Tongue (tissue), 2 donors: ENCODE data around the gene ECI1. TPM values are rescaled to one million over a fixed set of nuclear protein-coding genes. Genes with fewer than 3 reads are reported as not detected.

Experiments
- DNase-seq: peaks from one replicate; pipeline ENCODE4 v3.0.0-alpha.2; 2015
- total RNA-seq: library from RNA; depleted of rRNA; stranded (reverse); fragments of >200 nt; gene quantifications from one replicate; pipeline ENCODE4 v1.2.3, GENCODE V29; 2014

ECI1 gene
- total RNA-seq, 1 donor from 2014 or later: 83.7 TPM

DNA sequence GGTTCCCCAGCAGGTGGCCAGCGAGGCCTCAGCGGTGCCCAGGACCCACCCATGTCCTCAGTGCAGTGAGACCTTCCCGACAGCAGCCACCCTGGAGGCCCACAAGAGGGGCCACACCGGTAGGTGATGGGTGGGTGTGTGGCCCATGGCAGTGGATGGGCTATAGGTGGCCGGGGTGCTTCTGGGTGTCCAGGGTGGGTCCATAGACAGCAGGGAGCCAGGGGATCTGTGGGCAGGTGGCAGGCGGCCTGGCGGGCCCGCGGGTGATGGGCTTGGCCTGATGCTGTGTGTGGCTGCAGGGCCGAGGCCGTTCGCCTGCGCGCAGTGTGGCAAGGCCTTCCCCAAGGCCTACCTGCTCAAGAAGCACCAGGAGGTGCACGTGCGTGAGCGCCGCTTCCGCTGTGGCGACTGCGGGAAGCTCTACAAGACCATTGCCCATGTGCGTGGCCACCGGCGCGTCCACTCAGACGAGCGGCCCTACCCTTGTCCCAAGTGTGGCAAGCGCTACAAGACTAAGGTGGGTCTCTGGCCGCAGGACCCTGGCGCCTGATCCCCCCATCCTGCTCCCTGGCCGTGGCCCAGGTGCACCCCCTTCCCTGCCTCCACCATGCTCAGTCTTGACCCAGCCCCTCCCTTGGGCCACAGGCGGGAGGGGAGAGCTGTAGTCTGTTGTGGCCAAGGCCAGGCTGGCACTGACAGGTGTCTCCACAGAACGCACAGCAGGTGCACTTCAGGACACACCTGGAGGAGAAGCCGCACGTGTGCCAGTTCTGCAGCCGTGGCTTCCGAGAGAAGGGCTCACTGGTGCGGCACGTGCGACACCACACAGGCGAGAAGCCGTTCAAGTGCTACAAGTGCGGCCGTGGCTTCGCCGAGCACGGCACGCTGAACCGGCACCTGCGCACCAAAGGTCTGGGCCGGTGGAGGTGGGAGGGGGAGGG, 17.2 kb downstream of the ECI1 start:
- DNase-seq: no peak

DNA sequence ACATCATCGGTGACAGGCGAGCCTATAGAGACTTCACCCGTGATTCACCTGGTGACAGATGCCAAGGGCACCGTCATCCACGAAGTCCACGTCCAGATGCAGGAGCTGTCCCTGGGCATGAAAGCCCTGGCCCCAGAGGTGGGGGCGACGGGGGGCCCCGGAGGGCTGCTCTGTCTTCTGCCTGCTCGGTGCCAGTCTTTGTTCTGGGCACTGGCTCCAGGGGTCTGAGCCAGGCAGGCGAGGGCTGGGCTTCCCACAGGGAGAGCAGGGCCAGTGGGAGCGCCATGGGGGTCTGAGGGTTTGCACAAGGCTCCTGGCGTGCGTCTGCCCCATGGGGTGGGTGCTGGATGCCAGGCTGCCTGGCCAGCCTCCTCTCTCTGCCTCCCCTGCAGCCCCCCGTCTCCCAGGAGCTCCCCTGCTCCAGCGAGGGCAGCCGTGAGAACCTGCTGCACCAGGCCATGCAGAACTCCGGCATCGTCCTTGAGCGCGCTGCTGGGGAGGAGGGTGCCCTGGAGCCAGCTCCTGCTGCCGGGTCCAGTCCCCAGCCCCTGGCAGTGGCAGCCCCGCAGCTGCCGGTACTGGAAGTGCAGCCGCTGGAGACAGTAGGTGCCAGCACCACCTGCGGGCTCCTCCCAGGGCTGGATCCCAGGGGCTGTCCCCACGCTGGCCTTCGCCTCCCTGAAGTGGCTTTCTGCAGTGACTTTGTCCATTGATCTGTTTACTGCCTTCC, 18.2 kb downstream of the ECI1 start:
- no peak for DNase-seq

DNA sequence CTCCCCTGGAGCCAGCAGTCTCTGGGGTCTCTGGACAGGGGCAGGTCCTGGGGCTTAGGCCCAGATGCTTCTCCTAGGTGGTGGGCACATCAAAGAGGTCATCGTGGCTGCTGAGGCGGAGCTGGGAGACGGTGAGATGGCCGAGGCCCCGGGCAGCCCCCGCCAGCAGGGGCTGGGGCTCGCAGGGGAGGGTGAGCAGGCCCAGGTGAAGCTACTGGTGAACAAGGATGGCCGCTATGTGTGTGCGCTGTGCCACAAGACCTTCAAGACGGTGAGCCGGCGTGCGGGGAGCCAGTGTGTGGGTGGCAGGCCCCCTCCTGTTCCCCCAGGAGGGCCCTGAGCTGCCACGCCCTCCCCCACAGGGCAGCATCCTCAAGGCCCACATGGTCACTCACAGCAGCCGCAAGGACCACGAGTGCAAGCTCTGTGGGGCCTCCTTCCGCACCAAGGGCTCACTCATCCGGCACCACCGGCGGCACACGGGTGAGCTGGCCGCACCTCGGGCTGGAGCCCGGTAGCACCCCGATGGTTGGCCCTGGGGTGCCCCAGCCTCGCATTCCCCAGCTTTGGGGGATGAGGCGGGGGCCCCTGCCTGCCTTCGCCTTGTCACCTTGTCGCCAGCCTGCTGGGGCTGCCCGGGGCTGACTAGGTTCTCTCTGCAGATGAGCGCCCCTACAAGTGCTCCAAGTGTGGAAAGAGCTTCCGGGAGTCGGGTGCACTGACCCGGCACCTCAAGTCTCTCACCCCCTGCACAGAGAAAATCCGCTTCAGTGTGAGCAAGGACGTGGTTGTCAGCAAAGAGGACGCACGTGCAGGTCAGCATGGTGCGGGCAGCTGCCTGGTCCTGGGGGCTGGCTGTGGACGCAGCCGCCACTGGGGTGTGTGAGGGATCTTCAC, 19.0 kb downstream of the ECI1 start:
- no peak for DNase-seq

DNA sequence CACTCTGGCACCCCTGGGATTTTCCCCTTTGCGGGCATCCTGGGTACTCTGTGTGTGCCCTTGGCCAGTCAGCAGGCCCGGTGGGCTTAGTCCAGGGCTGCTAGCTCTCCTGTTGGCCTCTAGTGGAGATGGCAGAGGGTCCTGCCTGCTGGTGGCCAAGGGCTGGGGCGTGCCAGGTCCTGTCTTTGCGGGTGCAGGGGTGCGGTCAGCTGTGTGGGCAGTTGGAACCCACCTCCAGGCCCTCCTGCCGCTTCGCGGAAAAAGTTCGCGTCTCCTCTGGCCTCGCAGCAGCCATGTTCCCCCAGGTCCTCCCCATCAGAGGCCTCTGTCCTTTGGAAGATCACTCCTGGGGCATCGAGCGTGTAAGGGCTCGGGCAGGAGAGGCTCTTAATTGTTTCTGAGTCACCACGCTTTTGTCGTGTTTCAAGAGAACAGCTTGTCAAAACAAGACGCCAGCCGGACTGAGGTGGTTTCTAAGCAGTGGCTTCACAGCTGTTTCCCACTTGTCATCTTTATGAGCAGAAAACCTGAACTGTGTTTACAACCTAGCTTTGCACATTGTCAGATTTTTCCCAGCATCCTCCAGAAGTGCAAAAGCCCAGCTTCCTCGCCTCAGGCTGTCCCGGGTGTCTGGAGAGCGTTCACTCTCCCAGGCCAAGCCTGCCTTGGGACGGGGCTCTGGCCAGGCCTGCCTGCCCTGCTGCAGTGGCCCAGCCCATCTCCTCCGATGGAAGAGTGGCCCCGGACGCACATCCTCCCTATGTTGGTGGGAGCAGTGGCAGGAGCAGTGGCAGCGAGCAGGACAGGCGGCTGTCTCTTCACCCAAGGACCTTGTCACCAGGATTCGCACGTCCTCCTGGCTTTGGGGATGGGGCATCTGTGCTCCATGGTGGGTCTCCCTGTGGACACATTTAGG, 20.1 kb downstream of the ECI1 start:
- no peak for DNase-seq

DNA sequence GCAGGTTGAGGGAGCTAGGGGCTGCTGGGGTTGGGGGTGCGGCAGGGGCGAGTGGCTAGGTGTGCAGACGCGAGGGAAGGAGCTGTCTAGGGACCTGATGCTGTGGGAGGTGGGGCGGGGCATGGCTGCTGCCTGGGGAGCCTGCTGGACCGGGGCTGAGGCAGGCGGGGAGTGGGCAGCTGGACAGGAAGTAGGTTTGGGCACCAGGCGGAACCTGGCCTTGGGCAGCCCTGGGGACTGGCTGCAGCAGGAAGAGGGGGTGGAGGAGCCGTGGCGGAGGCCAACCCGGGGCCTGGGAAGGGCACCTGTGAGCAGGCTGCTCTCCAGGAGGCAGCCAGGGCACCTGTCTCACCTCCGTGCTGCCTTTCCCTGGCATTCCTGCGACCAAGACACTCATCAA, 21.0 kb downstream of the ECI1 start:
- no peak for DNase-seq

DNA sequence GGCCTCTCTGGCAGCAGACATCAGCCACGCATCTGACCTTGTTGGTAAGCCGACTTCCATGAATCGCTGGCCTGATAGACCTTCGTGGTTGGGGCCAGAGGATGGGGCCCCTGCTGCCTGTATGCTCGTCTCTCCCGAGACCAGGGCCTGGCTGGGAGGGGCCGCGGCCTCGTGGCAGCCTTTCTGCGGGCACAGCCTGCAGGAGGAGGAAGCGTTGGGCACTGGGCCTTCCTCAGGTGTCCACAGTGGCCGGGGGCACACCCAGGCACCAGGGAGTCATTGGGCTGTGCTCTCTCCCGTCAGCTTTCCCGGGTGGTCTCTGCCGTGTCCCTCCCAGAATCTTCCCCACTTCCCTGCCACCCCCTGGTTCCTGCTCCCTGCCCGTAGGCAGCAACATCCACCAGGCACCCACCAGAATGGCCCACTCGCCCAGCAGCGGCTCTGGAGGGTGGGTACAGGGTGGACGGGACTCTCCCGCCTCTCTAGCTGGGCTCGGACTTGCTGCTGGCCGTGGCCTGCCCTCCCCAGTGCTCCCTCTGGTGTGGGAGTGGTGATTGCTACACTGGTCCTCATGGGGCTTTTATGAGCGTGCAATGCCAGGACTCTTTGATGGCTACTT, 21.6 kb downstream of the ECI1 start:
- no peak for DNase-seq

DNA sequence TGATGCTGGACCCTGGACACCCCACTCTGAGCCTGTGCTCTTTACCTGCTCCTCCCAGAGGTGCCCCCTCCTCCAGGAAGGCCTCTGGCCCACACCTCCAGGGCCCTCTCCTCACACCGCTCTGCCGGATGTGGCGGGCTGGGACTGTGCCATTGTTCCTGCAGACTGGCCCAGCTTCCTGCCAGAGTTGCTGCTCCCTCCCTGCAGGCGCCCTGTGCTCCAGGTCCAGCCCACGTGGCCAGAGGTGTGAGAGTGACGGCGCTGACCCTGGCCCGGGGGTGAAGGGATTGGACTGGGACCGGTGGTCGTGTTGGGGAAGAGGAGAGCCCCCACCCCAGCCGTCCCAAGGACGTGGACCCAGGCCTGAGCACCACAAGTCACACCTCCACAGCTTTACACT, 22.3 kb downstream of the ECI1 start:
- DNase-seq: no peak

DNA sequence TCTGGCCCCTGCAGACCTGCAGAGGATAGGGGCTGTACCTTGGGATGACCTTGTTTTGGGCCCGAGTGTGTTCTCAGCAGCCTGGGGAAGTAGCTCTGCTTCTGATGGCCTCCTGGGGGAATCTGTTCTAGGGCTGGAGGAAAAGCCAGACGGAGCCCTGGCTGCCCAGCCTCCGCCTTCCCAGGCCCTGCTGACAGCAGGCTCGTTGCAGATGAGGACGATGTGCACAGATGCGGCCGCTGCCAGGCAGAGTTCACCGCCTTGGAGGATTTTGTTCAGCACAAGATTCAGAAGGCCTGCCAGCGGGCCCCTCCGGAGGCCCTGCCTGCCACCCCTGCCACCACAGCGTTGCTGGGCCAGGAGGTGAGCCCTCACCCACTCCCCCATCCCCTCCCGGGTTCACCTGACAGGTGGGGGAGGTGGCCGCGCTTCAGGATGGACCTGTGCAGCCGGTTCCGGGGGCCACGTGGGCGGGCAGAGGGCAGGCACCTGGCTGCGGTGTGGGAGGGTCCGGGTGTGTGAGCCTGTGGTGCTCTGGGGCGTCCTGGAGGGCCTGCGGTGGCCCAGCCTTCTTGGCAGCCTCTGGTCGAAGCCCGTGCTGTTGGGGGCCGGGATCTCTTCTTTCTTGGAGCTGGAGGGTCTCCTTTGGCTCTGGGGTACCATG, 23.1 kb downstream of the ECI1 start:
- DNase-seq: no peak

DNA sequence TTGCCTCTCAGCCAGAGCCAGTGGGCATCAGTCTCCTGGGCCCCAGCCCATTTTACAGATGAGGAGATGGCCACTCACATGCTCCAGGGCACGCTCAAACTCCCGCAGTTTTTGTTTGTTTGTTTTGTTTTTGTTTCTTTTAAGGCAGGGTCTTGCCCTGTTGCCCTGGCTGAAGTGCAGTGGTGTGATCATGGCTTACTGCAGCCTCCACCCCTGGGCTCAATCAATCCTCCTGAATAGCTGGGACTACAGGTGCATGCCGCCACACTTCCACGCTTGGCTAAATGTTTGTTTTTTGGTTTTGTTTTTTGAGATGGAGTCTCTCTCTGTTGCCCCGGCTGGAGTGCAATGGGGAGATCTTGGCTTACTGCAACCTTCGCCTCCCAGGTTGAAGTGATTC, 24.5 kb downstream of the ECI1 start:
- no peak for DNase-seq

DNA sequence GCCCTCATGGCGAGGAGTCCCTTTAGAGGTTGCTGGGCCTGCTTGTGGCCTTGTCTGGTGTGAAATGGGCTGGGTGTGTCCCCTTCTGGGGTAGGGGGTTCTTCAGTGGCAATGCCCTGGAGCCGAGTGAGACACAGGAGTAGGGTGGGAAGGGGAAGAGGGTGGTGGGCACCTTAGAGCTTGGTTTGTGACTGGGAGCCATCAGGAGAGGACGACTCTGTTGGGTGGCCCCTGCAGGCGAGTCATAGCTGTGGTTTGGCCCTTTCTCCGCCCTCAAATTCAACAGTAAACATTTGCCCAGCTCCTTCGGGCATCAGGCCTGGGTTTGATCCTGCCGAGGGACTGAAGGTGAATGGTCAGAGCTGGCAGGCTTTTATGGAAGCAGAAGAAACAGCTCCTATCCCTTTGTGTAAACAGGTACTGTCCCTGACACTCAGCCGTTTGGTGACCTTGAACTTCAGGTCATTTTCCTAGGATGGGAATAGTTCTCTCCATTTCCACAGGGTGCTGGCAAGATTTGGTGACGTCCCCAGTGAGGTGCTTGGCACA, 25.1 kb downstream of the ECI1 start:
- no peak for DNase-seq

DNA sequence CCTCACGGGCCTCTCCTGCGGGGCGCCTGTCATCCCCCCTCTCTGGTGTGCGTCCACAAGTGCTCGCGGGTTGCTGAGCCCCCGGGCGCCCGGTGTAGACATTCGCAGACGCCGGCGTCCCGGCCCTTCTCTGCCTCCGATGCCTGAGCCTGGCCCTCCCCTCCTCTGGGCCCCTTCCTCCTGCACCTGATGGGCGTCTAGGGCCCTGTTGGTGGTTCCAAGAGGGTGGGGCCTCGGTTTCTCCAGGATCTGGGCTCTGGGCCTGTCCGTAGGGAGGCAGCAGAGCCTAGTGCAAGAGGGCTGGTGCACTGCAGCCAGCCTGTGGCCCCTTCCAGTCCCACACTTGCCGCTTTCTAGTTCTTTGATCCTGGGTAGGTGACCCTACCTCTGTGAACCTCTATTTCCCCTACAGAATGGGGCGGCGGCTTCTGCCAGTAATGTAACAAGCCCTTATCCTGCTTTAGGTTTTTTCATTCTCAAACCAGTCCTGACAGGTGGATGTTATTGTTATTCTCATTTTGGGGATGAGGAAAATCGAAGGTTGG, 27.4 kb downstream of the ECI1 start:
- peak; percentile 54 for DNase-seq

DNA sequence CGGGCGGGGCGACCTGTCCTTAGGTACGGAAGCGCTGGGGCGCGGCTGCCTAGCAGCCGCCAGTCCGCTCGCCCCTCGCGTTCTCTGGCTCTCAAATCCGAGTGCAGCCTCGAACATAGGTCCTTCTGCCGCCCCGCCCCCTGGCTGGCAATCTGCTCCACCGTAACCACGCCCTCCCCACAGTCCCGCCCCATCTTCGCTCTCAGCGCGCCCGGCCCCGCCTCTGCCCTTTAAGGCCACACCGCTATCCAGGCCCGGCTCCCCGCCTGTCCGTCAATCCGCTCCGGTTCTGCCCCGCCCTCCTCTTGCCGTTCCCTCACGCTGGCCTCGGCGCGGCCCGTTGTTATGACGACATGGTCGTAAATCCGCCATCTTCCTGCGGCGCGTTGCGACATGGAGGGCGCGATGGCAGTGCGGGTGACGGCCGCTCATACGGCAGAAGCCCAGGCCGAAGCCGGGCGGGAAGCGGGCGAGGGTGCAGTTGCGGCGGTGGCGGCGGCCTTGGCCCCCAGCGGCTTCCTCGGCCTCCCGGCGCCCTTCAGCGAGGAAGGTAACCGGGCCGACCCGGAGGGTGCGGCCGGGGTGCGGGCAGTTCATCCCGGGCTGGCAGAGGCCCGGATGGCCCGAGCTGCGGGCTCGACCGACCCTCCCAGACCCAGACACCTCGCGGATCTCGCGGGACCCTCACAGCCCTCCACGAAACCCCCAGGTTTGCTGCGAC, 28.0 kb downstream of the ECI1 start, which contains the start of gene E4F1:
Gene E4F1, plus strand, starts transcription at position 371 of the 721 bp plus-strand sequence. Its CDS starts 23 bp downstream, at position 394.
- peak; percentile 100 for DNase-seq

DNA sequence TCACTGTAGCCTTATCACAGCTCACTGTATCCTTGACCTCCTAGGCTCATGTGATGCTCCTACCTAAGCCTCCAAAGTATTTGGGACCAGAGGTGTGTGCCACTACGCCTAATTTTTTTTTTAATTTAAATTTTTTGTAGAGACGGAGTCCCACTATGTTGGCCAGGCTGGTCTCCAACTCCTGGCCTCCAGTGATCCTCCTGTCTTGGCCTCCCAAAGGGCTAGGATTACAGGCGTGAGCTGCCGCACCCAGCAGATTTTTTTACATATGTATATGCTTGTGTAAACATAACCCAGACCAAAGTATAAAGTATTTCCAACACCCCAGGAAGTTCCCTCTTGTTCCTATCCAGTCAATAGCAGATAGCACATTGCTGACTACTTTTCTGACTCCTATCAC, 35.1 kb downstream of the ECI1 start:
- no peak for DNase-seq

DNA sequence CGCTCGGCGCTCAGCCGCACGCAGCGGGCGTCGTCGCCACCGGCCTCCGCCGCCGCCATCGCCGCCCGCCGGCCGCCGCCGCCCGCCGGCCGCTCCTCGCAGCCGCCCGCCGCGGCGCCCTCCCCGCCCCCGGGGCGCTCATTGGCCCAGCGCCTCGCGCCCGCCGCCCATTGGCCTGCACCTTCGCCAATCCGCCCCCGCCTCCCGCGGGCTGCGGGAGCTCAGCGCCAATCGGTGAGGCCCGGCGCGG, 36.7 kb downstream of the ECI1 start, which contains the start of gene PGP:
Gene PGP, minus strand, starts transcription at position 122 of the 250 bp plus-strand sequence. Its CDS starts 63 bp downstream, at position 59.
- DNase-seq: no peak

DNA sequence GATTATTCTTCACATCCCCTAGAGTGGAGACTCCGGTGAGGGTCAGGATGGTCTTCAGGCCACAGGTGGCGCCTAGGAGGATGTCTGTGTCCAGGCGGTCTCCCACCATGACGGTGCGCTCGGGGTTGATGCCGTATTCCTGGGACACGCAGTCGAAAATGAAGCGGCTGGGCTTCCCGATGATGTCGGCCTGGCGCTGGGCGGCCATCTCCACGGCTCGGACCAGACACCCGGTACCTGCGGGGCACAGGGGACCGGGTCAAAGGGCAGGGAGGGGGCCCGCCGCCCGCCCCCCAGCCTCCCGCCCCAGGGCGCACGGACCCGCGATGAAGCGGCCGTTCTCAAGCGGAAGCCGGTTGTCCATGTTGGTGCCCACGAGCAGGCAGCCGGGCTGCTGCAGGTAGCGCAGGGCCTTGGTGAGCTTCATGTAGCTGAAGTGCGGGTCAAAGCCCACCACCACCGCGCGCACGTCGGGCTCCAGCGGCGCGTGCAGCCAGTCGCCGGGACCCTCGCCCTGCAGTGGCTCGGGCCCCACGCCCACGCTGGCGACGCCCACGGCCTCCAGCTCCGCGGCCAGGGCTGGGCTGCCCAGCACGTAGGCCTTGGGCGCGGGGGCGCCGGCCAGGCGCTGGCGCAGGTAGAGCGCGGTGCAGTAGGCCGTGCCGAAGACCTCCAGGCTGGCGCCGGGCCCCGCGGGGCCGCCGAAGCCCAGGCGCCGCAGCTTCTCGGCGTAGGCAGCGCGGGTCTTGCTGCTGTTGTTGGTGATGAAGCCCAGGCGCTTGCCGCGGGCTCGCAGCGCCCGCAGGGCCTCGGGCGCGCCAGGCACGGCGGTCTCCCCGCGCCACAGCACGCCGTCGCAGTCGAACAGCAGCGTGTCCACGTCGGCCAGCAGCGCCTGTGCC, 37.3 kb downstream of the ECI1 start:
- DNase-seq: no peak

DNA sequence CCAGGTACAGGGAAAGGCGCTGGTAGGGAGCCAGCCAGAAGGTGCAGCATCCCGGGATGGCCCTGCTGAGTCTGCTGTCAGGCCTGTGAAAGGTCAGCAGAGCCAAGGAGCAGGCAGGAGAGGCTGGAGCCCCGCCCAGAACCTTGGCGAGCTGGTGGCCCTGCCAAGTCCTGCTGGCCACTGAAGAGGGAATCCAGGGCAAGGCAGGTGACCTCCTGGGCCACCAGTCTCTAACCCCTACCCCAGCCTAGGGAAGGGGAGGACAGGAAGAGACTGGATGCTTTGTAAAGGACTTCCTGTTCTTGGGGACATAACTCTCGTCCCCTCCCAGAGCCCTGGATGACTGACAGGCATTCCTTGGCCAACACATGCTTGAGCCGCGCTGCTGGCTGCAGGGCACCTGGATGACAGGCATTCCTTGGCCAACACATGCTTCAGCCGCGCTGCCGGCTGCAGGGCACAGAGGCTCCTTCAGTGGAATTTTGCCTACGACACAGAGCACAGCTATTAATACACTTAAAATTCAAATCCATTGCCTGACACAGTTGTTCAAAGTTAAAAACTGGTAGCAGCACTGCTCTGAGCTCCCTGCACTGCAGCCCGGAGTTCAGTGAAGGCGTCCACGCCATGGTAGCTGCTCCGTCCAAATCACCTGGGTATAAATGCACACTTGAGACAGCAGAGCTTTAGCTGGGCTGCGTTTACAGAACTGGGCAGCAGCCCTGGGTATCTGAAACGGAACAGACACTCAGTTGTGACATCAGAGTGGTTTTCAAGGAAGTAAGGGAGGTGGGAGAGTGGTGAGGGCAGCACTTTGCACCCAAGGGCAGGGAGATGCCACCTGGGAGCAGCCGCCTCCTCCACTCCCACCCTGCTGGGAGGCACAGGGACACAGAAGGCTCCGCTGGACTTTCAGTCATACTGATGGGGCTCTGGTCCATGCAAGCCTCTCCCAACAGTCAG, 38.7 kb downstream of the ECI1 start:
- DNase-seq: peak; percentile 72

DNA sequence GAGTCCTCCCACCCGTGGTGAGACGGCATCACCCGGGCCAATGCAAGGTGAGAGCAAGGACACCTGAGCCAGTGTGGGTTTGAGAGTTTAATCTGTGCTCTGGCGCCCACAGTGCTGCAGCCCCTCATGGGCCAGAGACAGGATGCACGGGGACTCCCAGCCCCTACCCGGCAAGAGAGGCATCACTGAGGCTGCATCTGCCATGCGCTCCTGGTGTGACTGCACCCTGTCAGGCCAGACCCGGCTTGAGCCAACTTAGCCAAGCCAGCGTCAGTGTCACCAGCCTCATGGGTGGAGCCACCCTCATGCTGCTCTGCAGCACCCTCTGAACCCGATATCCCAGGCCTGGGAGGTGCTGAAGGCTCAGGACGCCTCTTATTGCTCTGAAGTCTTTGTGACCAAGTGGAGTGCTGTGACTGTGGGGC, 39.5 kb downstream of the ECI1 start:
- DNase-seq: no peak
